Upper lobe of left lung (tissue), 6 donors: Measurements from ENCODE around the gene CPB2. TPM values are rescaled to one million over a fixed set of nuclear protein-coding genes. Genes with fewer than 3 reads are reported as not detected.

Experiments
- ATAC-seq, 2 donors: fragments of 200-7000 bp; cut with Tn5 transposase; one replicate each; pipeline ENCODE4 v1.9.1; 2022; ENCODE audit warnings: mild to moderate bottlenecking in 2 of 2, moderate library complexity in 2 of 2; ENCODE audit not compliant: low FRiP score in 2 of 2
- DNase-seq, 2 donors: peaks; one replicate each; pipeline ENCODE4 v3.0.0-alpha.2; 2019 to 2020
- H3K27ac ChIP-seq, 4 donors: fragments of 200-600 bp; sonication (generic); one replicate each; pipeline ENCODE4 v1.5.1; 2016 to 2019
- H3K27me3 ChIP-seq, 4 donors: fragments of 200-600 bp; sonication (generic); one replicate each; pipeline ENCODE4 v1.5.1; 2017 to 2019
- H3K36me3 ChIP-seq, 4 donors: fragments of 200-600 bp; sonication (generic); one replicate each; pipeline ENCODE4 v1.5.1; 2016 to 2019
- H3K4me1 ChIP-seq, 4 donors: fragments of 200-600 bp; sonication (generic); one replicate each; pipeline ENCODE4 v1.5.1; 2018 to 2019
- H3K4me3 ChIP-seq, 4 donors: fragments of 200-600 bp; sonication (generic); one replicate each; pipeline ENCODE4 v1.5.1; 2017 to 2019; ENCODE audit warnings: mild to moderate bottlenecking in 2 of 4, moderate library complexity in 1 of 4
- H3K9me3 ChIP-seq, 4 donors: fragments of 200-600 bp; sonication (generic); one replicate each; pipeline ENCODE4 v1.5.1; 2018 to 2019
- CTCF ChIP-seq, 6 experiments: fragments of 450-650 bp in 4 of 6; fragments of 200-600 bp in 2 of 6; sonication (generic) in 2 of 6; IDR thresholded peaks; one replicate each; pipeline ENCODE4 v1.5.1; 2016 to 2019; ENCODE audit warnings: antibody characterized with exemption in 6 of 6
- EP300 ChIP-seq, 4 donors: sonication (generic); formaldehyde crosslinking; IDR thresholded peaks; one replicate each; pipeline ENCODE4 v1.5.1; 2017; ENCODE audit warnings: antibody characterized with exemption in 4 of 4, control low read depth in 2 of 4
- POLR2A ChIP-seq, 4 donors: fragments of 450-650 bp; IDR thresholded peaks; one replicate each; pipeline ENCODE4 v1.5.1; 2016 to 2017; ENCODE audit warnings: antibody characterized with exemption in 4 of 4, mild to moderate bottlenecking in 2 of 4
- POLR2AphosphoS5 ChIP-seq, 2 donors: sonication (generic); formaldehyde crosslinking; IDR thresholded peaks; one replicate each; pipeline ENCODE4 v1.5.1; 2017; ENCODE audit warnings: antibody characterized with exemption in 2 of 2
- WGBS, 2 donors: methylation state at CpG; one replicate each; pipeline ENCODE4 v1.1.5; 2017 to 2018; 5-methylcytosine and 5-hydroxymethylcytosine counted together
- total RNA-seq, 6 donors: library from RNA; depleted of rRNA in 4 of 6; stranded (reverse); fragments of >200 nt in 4 of 6; gene quantifications; one replicate each; pipeline versions ENCODE4 v1.1.0 to v1.2.1, GENCODE V29; 2016 to 2021
- donor health status: DM: no; HTN: no; CAD: no; lungs with moderate emphysema.
- donor health status: DM: no; HTN: yes; CAD: no; lungs with severe emphysema.

The CPB2 gene
- total RNA-seq, 6 donors from 2014 or later, result 2.1 to 114 (median 21.3) TPM

GRCh38 chr13:46111151-46111550 is 6.3 kb upstream of the CPB2 start:
- H3K27ac ChIP-seq, result no peak overlapping the region
- no peak for TF ChIP-seq EP300 (IDR thresholded peaks at IDR 0.05)
- no peak for TF ChIP-seq POLR2A (IDR thresholded peaks at IDR 0.05)
- H3K4me3 ChIP-seq, result no peak overlapping the region
- H3K4me1 ChIP-seq, result no peaks in the 10 kb centered on the region
- H3K27me3 ChIP-seq, result no peaks in the 10 kb centered on the region
- no peaks in the 10 kb centered on the region for H3K36me3 ChIP-seq
- ATAC-seq (no peak), DNase-seq (no peak)
- no peaks in the 10 kb centered on the region for H3K9me3 ChIP-seq

- H3K27ac ChIP-seq, result no peak overlapping the region
- H3K4me3 ChIP-seq, result no peak overlapping the region
- H3K9me3 ChIP-seq, result no peaks in the 10 kb centered on the region
- H3K27me3 ChIP-seq, result no peaks in the 10 kb centered on the region
- DNase-seq (no peak), ATAC-seq (no peak)
- WGBS, 2 donors, result 72 to 73% methylated on average over 4 of the region's 4 CpGs
- no peaks in the 10 kb centered on the region for H3K36me3 ChIP-seq
- TF ChIP-seq POLR2A (IDR thresholded peaks at IDR 0.05) (no peak), EP300 (IDR thresholded peaks at IDR 0.05) (no peak), POLR2AphosphoS5 (IDR thresholded peaks at IDR 0.05) (no peak), CTCF (IDR thresholded peaks at IDR 0.05) (no peak)
- H3K4me1 ChIP-seq, result no peaks in the 10 kb centered on the region
Measured at GRCh38 chr13:46109451-46109850, 4.6 kb upstream of the CPB2 start.

- Histone ChIP-seq H3K4me3 (no peak overlapping the region), H3K4me1 (peaks cover 0 to 3% (median 2%) of the 10 kb centered on the region in 4 donors), H3K27ac (no peak overlapping the region), H3K36me3 (no peaks in the 10 kb centered on the region), H3K27me3 (no peaks in the 10 kb centered on the region), H3K9me3 (no peaks in the 10 kb centered on the region)
- no peak for DNase-seq
- TF ChIP-seq EP300 (IDR thresholded peaks at IDR 0.05) (no peak), POLR2AphosphoS5 (IDR thresholded peaks at IDR 0.05) (no peak), POLR2A (IDR thresholded peaks at IDR 0.05) (no peak), CTCF (IDR thresholded peaks at IDR 0.05) (no peak)
- 25 to 32% methylated on average over 4 of the region's 4 CpGs for WGBS, 2 donors
- no peak for ATAC-seq
Measured at GRCh38 chr13:46106839-46107371, 2.1 kb upstream of the CPB2 start.

- Histone ChIP-seq H3K27me3 (no peaks in the 10 kb centered on the region), H3K4me1 (peaks cover 0 to 7% (median 5%) of the 10 kb centered on the region in 4 donors), H3K36me3 (no peaks in the 10 kb centered on the region), H3K27ac (no peak overlapping the region), H3K4me3 (peak overlapping the region in 1 of 4 donors; percentile 36), H3K9me3 (no peaks in the 10 kb centered on the region)
- 93 to 96% methylated on average over 7 of the region's 7 CpGs for WGBS, 2 donors
- no peak for DNase-seq
- no peak for ATAC-seq
- TF ChIP-seq POLR2AphosphoS5 (IDR thresholded peaks at IDR 0.05) (no peak), CTCF (IDR thresholded peaks at IDR 0.05) (no peak)
Measured at GRCh38 chr13:46103037-46103436, 1.8 kb downstream of the CPB2 start.

GRCh38 chr13:46102255-46102605 is 2.6 kb downstream of the CPB2 start:
- Histone ChIP-seq H3K4me1 (peaks cover 0 to 7% (median 5%) of the 10 kb centered on the region in 4 donors), H3K27me3 (no peaks in the 10 kb centered on the region), H3K27ac (peak overlapping the region in 2 of 4 donors; percentile 32 to 49), H3K36me3 (no peaks in the 10 kb centered on the region), H3K4me3 (peak overlapping the region in 1 of 4 donors; percentile 36), H3K9me3 (no peaks in the 10 kb centered on the region)
- ATAC-seq (no peak), DNase-seq (no peak)
- TF ChIP-seq POLR2AphosphoS5 (IDR thresholded peaks at IDR 0.05) (no peak), CTCF (IDR thresholded peaks at IDR 0.05) (no peak), EP300 (IDR thresholded peaks at IDR 0.05) (no peak), POLR2A (IDR thresholded peaks at IDR 0.05) (no peak)
